HG02981 (cell line): Measurements from ENCODE around the gene TEX51.

ENCODE experiments used
- ATAC-seq: cut with Tn5 transposase; IDR thresholded peaks from one replicate; pipeline ENCODE4 v1.9.1; 2021; ENCODE audit warnings: mild to moderate bottlenecking, moderate library complexity; ENCODE audit not compliant: unreplicated experiment

TEX51 gene

GRCh38 chr2:126890551-126891450 lies 7.9 kb upstream of the TEX51 start:
- no peak for ATAC-seq

GRCh38 chr2:126891681-126892500 lies 6.8 kb upstream of the TEX51 start:
- no peak for ATAC-seq

GRCh38 chr2:126893153-126893552 lies 5.5 kb upstream of the TEX51 start:
- no peak for ATAC-seq

- ATAC-seq, result no peak
These were observed 5.1 kb upstream of the TEX51 start for GRCh38 chr2:126893606-126894005.

- ATAC-seq, result no peak
These were observed 4.6 kb upstream of the TEX51 start for GRCh38 chr2:126894082-126894481.

GRCh38 chr2:126894585-126895182 lies 4.0 kb upstream of the TEX51 start:
- ATAC-seq, result no peak

- no peak for ATAC-seq
These were observed 3.4 kb upstream of the TEX51 start for GRCh38 chr2:126895336-126895735.

GRCh38 chr2:126896471-126896870 lies 2.2 kb upstream of the TEX51 start:
- ATAC-seq, result no peak

GRCh38 chr2:126899616-126900185 lies 1.0 kb downstream of the TEX51 start:
- ATAC-seq, result no peak

GRCh38 chr2:126900646-126901319 lies 2.1 kb downstream of the TEX51 start:
- no peak for ATAC-seq

GRCh38 chr2:126901459-126901858 lies 2.8 kb downstream of the TEX51 start:
- ATAC-seq, result no peak

- no peak for ATAC-seq
These were observed 3.6 kb downstream of the TEX51 start for GRCh38 chr2:126902152-126902835.

GRCh38 chr2:126902859-126903258 lies 4.2 kb downstream of the TEX51 start:
- ATAC-seq, result no peak

- ATAC-seq, result no peak
These were observed 7.3 kb downstream of the TEX51 start for GRCh38 chr2:126905991-126906390.

GRCh38 chr2:126906781-126907180 lies 8.1 kb downstream of the TEX51 start:
- ATAC-seq, result no peak

- no peak for ATAC-seq
These were observed 9.0 kb downstream of the TEX51 start for GRCh38 chr2:126907671-126908070.

GRCh38 chr2:126908721-126909177 lies 10.1 kb downstream of the TEX51 start:
- no peak for ATAC-seq

- ATAC-seq, result no peak
These were observed 10.7 kb downstream of the TEX51 start for GRCh38 chr2:126909366-126909765.

- ATAC-seq, result no peak
These were observed 11.1 kb downstream of the TEX51 start for GRCh38 chr2:126909781-126910180.

- ATAC-seq, result no peak
These were observed 11.9 kb downstream of the TEX51 start for GRCh38 chr2:126910637-126911036.
